KOPT-K1 (cell line): Measurements from ENCODE around the gene MARK3.
"Not testable (repeated sequence)": the region's sequence is repeated elsewhere in the genome, so short reads cannot be mapped to it uniquely, and the experiment has no call there.

Experiments
- H3K27ac ChIP-seq: fragments of 200-600 bp; sonication (generic); 2 replicates; pipeline ENCODE4 v1.5.1; 2016; ENCODE audit warnings: antibody characterized with exemption, mild to moderate bottlenecking, low read depth, low read length; ENCODE audit not compliant: poor library complexity, severe bottlenecking
- H3K36me3 ChIP-seq: fragments of 200-600 bp; sonication (generic); 2 replicates; pipeline ENCODE4 v1.5.1; 2017; ENCODE audit warnings: antibody characterized with exemption, mild to moderate bottlenecking, low read length, moderate library complexity; ENCODE audit not compliant: insufficient read depth
- H3K9me3 ChIP-seq: fragments of 200-600 bp; sonication (generic); 2 replicates; pipeline ENCODE4 v1.5.1; 2017; ENCODE audit warnings: antibody characterized with exemption, low read length, mild to moderate bottlenecking; ENCODE audit not compliant: insufficient read depth, poor library complexity, severe bottlenecking

The MARK3 gene

GRCh38 chr14:103354141-103354540 lies 31.1 kb upstream of the MARK3 start:
- H3K9me3 ChIP-seq, result no peaks in the 10 kb centered on the region
- H3K27ac ChIP-seq, result no peak overlapping the region
- no peaks in the 10 kb centered on the region for H3K36me3 ChIP-seq

- Histone ChIP-seq H3K9me3 (no peaks in the 10 kb centered on the region), H3K27ac (no peak overlapping the region), H3K36me3 (no peaks in the 10 kb centered on the region)
Observed at GRCh38 chr14:103356024-103356682, 29.1 kb upstream of the MARK3 start.

- not testable (repeated sequence) for H3K36me3 ChIP-seq, H3K9me3 ChIP-seq, H3K27ac ChIP-seq
Observed at GRCh38 chr14:103357552-103357951, 27.7 kb upstream of the MARK3 start.

GRCh38 chr14:103360548-103360947 lies 24.7 kb upstream of the MARK3 start:
- Histone ChIP-seq H3K9me3 (peaks cover 21% of the 10 kb centered on the region), H3K36me3 (no peaks in the 10 kb centered on the region)

GRCh38 chr14:103361867-103362266 lies 23.3 kb upstream of the MARK3 start:
- Histone ChIP-seq H3K9me3 (peaks cover 21% of the 10 kb centered on the region), H3K27ac (no peak overlapping the region), H3K36me3 (no peaks in the 10 kb centered on the region)

More at GRCh38 chr14:103360548-103360947, 24.7 kb upstream of the MARK3 start:
- no peak overlapping the region for H3K27ac ChIP-seq

- Histone ChIP-seq H3K9me3 (peaks cover 21% of the 10 kb centered on the region), H3K36me3 (no peaks in the 10 kb centered on the region), H3K27ac (no peak overlapping the region)
Observed at GRCh38 chr14:103362780-103363179, 22.4 kb upstream of the MARK3 start.

- Histone ChIP-seq H3K36me3 (no peaks in the 10 kb centered on the region), H3K9me3 (peaks cover 20% of the 10 kb centered on the region), H3K27ac (no peak overlapping the region)
Observed at GRCh38 chr14:103366741-103367140, 18.5 kb upstream of the MARK3 start.

GRCh38 chr14:103367995-103368394 lies 17.2 kb upstream of the MARK3 start:
- Histone ChIP-seq H3K27ac (no peak overlapping the region), H3K36me3 (no peaks in the 10 kb centered on the region), H3K9me3 (peaks cover 9% of the 10 kb centered on the region)

- H3K9me3 ChIP-seq, result no peaks in the 10 kb centered on the region
- no peak overlapping the region for H3K27ac ChIP-seq
- no peaks in the 10 kb centered on the region for H3K36me3 ChIP-seq
Observed at GRCh38 chr14:103370087-103370486, 15.1 kb upstream of the MARK3 start.

- no peak overlapping the region for H3K27ac ChIP-seq
- no peaks in the 10 kb centered on the region for H3K36me3 ChIP-seq
- H3K9me3 ChIP-seq, result no peaks in the 10 kb centered on the region
Observed at GRCh38 chr14:103372017-103372416, 13.2 kb upstream of the MARK3 start.

- Histone ChIP-seq H3K9me3 (no peaks in the 10 kb centered on the region), H3K27ac (no peak overlapping the region), H3K36me3 (no peaks in the 10 kb centered on the region)
Observed at GRCh38 chr14:103372552-103373304, 12.5 kb upstream of the MARK3 start.

- H3K27ac ChIP-seq, result no peak overlapping the region
- H3K9me3 ChIP-seq, result no peaks in the 10 kb centered on the region
Observed at GRCh38 chr14:103374121-103374520, 11.1 kb upstream of the MARK3 start.

GRCh38 chr14:103377522-103378037 lies 7.6 kb upstream of the MARK3 start:
- Histone ChIP-seq H3K36me3 (no peaks in the 10 kb centered on the region), H3K27ac (no peak overlapping the region), H3K9me3 (no peaks in the 10 kb centered on the region)

More at GRCh38 chr14:103374121-103374520, 11.1 kb upstream of the MARK3 start:
- H3K36me3 ChIP-seq, result no peaks in the 10 kb centered on the region

GRCh38 chr14:103378038-103378854 lies 7.0 kb upstream of the MARK3 start:
- Histone ChIP-seq H3K27ac (no peak overlapping the region), H3K9me3 (no peaks in the 10 kb centered on the region), H3K36me3 (no peaks in the 10 kb centered on the region)
